Omental fat pad (tissue), 4 donors: ENCODE data around the gene DLEC1. TPM values are rescaled to one million over a fixed set of nuclear protein-coding genes. Genes with fewer than 3 reads are reported as not detected.
"Not testable (repeated sequence)": the region's sequence is repeated elsewhere in the genome, so short reads cannot be mapped to it uniquely, and the experiment has no call there.

Source experiments
- ATAC-seq: fragments of 150-250 bp; one replicate; pipeline ENCODE4 v1.9.1; 2016; ENCODE audit warnings: mild to moderate bottlenecking, moderate library complexity; ENCODE audit not compliant: low FRiP score
- DNase-seq: peaks from one replicate; pipeline ENCODE4 v3.0.0-alpha.2; 2019; ENCODE audit warnings: low spot score
- total RNA-seq, 4 donors: library from RNA; depleted of rRNA; stranded (reverse); fragments of >200 nt; gene quantifications; one replicate each; pipeline ENCODE4 v1.1.0, GENCODE V29; 2016
- TF ChIP-seq, protein P1 (sequence below), 3 donors: fragments of 450-650 bp; IDR thresholded peaks; one replicate each; pipeline ENCODE4 v1.5.1; 2016 to 2017; ENCODE audit warnings: antibody characterized with exemption in 3 of 3, mild to moderate bottlenecking in 3 of 3, moderate library complexity in 2 of 3

The DLEC1 gene
- total RNA-seq, 4 donors from 2014 or later = 0.47 to 5.5 (median 1.4) TPM

GRCh38 chr3:38128303-38128655, 89.3 kb downstream of the DLEC1 start:
- DNase-seq (peak; percentile 6), ATAC-seq (no peak)
- TF ChIP-seq, protein P1, sequence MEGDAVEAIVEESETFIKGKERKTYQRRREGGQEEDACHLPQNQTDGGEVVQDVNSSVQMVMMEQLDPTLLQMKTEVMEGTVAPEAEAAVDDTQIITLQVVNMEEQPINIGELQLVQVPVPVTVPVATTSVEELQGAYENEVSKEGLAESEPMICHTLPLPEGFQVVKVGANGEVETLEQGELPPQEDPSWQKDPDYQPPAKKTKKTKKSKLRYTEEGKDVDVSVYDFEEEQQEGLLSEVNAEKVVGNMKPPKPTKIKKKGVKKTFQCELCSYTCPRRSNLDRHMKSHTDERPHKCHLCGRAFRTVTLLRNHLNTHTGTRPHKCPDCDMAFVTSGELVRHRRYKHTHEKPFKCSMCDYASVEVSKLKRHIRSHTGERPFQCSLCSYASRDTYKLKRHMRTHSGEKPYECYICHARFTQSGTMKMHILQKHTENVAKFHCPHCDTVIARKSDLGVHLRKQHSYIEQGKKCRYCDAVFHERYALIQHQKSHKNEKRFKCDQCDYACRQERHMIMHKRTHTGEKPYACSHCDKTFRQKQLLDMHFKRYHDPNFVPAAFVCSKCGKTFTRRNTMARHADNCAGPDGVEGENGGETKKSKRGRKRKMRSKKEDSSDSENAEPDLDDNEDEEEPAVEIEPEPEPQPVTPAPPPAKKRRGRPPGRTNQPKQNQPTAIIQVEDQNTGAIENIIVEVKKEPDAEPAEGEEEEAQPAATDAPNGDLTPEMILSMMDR (IDR thresholded peaks at IDR 0.05) = no peak

DNA sequence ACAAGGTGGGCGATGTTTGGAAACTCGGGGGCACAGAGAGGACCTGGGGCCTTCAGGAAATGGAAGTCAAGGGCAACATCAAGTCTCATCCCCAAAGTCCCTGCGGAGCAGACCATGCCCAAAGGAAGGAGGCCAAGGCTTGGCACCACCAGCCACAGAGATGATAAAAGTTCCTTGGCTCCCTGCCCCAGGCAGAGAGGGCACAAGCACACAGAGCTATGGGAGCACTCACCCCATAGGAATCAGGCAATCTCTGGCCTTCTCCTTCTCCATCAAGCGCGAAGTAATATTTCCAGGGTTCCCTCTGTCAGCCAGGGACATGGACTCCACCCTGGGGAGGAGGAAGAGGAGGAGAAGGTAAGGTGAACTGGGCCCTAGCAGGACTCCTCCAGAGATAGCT, 90.0 kb downstream of the DLEC1 start:
- DNase-seq (peak; percentile 9), ATAC-seq (no peak)
- TF ChIP-seq, protein P1 (IDR thresholded peaks at IDR 0.05) = no peak

GRCh38 chr3:38130631-38131065, 91.6 kb downstream of the DLEC1 start:
- DNase-seq (peak; percentile 17), ATAC-seq (no peak)
- TF ChIP-seq, protein P1 (IDR thresholded peaks at IDR 0.05) = no peak

DNA sequence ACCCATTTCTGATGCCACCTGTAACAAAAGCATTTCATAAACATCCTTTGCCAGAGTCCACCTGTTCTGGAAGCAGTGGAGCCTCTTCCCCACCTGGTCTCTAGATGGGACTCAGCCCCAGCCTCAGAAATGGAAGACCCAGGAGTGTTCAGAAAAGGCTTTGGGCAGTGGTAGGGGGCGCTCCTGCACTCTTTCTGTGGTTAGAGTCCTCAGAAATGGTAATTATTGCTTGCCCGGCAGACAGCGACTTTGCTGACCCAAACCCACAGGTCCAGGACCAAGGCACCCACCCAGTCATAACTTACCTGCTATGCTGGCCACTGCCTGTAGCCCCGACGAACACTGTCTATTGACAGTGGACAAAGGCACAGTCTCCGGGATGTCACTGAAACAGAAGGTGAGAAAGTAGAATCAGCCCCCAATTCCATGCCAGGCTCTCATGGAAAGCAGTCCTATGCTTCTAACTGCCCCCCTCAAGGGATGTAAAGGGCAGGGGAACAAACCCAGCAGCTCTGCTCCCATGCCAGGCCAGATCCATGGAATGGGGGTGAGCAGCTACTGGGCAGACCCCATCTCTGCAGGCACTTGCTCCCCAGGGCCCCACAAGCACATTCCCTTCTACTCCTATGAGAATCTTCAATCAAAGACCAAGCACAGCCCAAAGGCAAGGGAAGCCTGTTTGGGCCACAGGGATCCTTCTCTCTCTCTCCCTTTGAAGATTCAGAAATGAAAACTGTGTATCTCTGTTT, 92.8 kb downstream of the DLEC1 start:
- TF ChIP-seq, protein P1 (IDR thresholded peaks at IDR 0.05) = no peak
- no peak for DNase-seq
- ATAC-seq = no peak

DNA sequence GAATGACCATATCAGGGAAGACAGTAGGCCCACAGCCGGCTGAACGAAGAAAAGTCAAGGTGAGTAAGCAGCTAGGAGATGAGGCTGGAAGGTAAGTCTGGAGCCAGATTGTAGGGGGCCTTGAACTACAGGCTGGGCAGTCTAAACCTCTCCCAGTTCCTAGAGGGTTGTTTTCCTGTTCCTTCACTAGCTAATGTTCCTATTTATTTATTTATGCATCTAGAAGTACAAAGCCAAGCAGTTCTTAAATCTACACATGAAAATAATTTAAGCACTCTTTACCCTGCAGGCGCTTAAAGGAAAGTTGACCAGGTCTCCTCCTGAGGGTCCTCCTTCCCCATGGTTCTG, 94.2 kb downstream of the DLEC1 start:
- DNase-seq = no peak
- TF ChIP-seq, protein P1 (IDR thresholded peaks at IDR 0.05) = no peak
- ATAC-seq = no peak

GRCh38 chr3:38133557-38134405, 94.8 kb downstream of the DLEC1 start:
- DNase-seq (peak; percentile 15), ATAC-seq (no peak)
- TF ChIP-seq, protein P1 (IDR thresholded peaks at IDR 0.05) = no peak

GRCh38 chr3:38134517-38135143, 95.6 kb downstream of the DLEC1 start:
- not testable (repeated sequence) for ATAC-seq, DNase-seq

DNA sequence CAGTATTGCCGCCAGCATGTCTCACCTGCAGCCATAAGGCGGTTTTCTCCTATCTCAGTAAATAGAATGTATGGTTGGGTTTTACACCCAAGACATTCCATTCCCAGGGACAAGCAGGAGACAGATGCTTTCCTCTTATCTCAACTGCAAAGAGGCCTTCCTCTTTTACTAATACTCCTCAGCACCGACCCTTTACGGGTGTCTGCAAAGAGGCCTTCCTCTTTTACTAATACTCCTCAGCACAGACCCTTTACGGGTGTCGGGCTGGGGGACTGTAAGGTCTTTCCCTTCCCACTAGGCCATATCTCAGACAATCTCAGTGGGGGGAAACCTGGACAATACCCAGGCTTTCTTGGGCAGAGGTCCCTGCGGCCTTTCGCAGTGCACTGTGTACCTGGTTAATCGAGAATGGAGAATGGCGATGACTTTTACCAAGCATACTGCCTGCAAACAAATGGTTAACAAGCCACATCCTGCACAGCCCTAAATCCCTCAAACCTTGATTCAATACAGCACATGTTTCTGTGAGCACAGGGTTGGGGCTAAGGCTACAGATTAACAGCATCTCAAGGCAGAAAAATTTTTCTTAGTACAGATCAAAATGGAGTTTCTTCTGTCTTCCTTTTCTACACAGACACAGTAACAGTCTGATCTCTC, 96.7 kb downstream of the DLEC1 start:
- DNase-seq, ATAC-seq: not testable (repeated sequence)
